HG03460 (cell line): ENCODE measurements around the gene DHDDS.
"Not testable (repeated sequence)": the region's sequence is repeated elsewhere in the genome, so short reads cannot be mapped to it uniquely, and the experiment has no call there.

Source experiments
- ATAC-seq: cut with Tn5 transposase; IDR thresholded peaks from one replicate; pipeline ENCODE4 v1.9.1; 2021; ENCODE audit not compliant: unreplicated experiment

Gene DHDDS

GRCh38 chr1:26474818-26475217 lies 42.7 kb downstream of the DHDDS start:
- no peak for ATAC-seq

DNA sequence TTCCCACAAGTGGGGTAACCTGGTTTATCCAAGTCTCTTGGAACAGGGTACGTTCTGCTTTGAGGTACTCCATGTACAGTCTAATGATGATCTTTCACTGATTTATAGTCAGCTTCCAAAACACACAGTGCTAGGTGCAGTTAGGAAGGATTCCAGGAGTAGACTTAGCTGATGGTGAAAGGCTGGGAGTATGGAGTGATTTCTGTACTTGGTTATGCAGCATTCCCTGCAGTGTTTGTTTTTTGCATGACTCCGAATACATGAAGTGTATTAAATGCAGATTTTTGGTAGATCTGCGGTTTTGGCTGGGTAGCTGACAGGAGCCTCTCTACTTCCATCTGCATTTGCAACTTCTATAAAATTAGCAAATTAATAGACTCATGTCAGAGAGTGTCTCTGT lies 43.9 kb downstream of the DHDDS start:
- ATAC-seq: no peak

- ATAC-seq: no peak
Measured at GRCh38 chr1:26476958-26477357, 44.8 kb downstream of the DHDDS start.

DNA sequence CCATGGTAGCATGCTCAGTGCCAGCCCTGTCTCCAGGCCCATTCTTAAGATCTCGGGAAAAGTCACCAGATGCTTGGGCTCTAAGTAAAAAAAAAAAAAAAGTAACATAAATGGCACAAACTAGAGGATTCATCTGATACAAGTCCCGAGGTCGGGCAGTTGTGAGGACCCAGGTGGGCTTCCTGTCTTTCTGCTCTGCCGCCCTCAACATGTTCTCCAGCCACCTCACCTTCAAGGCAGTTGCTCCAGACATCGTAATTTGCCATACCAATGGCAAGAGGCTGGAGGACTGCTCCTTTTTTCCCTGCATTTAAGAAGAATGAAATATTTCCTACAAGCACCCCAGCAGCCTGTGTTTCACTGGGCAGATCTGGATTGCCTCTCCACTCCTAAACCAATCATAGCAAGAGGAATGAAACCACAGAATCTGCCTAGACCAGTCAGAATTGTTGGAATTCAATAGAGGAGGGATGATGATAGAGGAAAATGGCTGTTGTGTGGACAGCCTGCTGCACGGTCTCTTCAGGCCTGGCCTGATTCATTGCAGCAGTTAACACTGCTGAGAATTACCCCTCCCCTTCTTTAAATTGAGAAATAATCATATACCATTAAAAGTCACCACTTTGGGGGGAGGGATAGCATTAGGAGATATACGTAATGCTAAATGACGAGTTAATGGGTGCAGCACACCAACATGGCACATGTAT lies 45.5 kb downstream of the DHDDS start:
- ATAC-seq: no peak

- ATAC-seq: no peak
Measured at GRCh38 chr1:26478159-26478558, 46.0 kb downstream of the DHDDS start.

- no peak for ATAC-seq
Measured at GRCh38 chr1:26478988-26479387, 46.9 kb downstream of the DHDDS start.

GRCh38 chr1:26482921-26483320 lies 50.8 kb downstream of the DHDDS start:
- no peak for ATAC-seq

GRCh38 chr1:26483980-26484379 lies 51.9 kb downstream of the DHDDS start:
- ATAC-seq: no peak

GRCh38 chr1:26490155-26490554 lies 58.0 kb downstream of the DHDDS start:
- no peak for ATAC-seq

DNA sequence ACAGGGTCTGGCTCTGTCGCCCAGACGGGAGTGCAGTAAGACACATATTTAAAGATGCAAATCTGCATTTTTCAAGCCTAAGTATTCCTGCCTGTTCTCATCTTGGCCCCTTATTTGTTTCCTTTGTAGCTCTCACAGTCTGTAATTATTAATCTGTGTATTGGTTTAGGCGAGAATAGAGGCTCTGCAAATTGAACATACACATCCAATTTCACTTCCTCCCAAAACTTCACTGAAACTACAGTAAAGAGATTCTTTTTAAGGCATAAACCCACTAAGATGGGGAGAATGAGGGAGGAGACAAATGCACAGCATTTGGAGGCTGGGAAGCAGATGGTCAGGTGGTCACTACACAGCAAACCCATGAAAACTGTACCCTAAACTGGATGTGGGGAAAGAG lies 61.1 kb downstream of the DHDDS start:
- no peak for ATAC-seq

- ATAC-seq: no peak
Measured at GRCh38 chr1:26493938-26494337, 61.8 kb downstream of the DHDDS start.

DNA sequence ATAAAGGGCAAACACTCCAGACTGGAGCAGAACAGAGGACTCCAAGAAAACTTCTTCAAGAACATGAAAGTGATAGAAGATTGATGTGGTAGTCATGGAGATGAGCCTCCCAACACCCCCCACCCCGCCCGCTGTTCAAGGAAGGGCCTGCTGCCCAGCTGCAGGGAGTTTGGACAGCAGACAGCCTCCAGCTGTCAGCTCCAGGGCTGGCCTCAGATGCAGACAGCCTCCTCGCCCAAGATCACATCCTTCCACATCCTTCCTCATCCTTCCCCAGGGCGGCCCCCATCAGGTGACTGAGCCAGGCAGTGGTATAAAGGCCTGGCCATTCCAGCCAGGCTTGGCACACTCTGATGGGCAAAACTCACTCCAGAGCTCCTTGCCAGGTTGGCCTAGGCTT lies 64.7 kb downstream of the DHDDS start:
- ATAC-seq: no peak

- ATAC-seq: no peak
Measured at GRCh38 chr1:26498894-26499293, 66.8 kb downstream of the DHDDS start.

DNA sequence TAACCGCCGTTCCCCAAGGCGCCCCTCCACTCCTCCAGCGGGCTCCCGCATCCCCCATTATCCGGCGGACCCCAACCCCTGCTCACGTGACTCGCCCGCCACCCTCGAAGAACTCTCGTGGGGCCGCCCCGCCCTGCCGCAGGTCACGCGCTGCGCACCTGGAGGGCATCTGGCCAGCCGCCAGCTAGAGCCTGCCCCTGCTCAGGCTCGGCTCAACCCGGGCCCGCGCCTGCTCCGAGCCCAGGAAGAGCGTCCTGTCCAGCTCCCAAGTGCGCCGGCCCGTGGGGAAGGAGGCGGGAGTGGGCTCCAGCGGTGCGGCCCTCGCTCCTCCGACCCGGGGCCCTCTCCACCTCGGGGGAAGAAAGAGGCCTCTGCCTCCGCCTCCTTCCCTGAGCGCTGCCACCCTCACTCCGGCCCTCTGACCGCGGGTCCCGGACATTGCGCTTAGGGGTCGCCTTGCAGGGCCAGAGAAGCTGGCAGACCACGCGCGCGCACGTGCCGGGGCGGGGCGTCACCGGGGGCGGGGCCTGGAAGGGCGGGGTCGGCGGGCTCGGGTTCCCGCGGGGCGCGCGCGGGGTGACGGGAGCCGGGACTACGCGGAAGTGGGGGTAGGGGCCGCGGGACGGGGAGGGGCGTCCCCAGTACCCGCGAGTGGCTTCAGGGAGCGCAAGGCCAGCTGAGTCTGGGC lies 68.5 kb downstream of the DHDDS start:
- ATAC-seq: peak; percentile 70

DNA sequence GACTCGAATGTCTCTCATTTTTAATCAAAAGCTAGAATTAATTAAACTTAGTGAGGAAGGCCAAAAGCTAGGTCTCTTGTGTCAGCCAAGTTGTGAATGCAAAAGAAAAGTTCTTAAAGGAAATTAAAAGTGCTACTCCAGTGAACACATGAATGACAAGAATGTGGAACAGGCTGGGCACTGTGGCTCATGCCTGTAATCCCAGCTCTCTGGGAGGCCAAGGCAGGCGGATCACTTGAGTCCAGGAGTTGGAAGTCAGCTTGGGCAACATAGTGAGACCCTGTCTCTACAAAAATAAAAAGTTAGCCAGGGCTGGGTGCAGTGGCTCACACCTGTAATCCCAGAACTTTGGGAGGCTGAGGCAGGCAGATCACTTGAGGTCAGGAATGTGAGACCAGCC lies 78.6 kb downstream of the DHDDS start:
- not testable (repeated sequence) for ATAC-seq

DNA sequence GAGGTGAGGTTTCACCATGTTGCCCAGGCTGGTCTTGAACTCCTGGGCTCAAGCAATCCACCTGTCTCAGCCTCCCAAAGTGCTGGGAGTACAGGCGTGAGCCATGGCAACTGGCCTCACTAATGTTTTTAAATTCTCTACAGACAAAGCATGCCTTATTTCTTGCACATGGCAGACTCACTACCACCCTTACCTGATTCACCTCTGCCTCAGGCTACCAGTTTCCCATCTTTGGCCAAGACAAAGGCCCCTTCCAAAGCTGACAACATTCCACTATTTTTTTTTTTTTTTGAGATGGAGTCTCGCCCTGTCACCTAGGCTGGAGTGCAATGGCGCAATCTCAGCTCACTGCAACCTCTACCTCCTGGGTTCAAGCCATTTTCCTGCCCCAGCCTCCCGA lies 83.7 kb downstream of the DHDDS start:
- not testable (repeated sequence) for ATAC-seq

- ATAC-seq: no peak
Measured at GRCh38 chr1:26516987-26517765, 85.1 kb downstream of the DHDDS start.

DNA sequence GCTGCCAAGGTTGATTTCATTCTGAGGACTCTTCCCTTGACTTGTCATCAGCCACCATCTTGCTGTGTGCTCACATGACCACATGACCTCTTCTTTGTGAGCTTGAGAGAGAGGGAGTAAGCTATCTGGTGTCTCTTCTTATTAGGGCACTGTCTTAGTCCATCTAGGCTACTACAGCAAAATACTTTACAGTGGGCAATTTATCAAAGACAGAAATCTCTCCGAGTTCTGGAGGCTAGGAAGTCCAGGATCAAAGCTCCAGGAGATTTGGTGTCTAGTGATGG lies 85.6 kb downstream of the DHDDS start:
- ATAC-seq: no peak

- no peak for ATAC-seq
Measured at GRCh38 chr1:26518355-26518754, 86.2 kb downstream of the DHDDS start.

- ATAC-seq: no peak
Measured at GRCh38 chr1:26520339-26520738, 88.2 kb downstream of the DHDDS start.
